Activated T-cell treated with anti-CD3 and anti-CD28 coated beads, Interleukin-2, amount 50 U/mL, for 4 hours (primary cell): Measurements from ENCODE around the gene ZNF101. TPM values are rescaled to one million over a fixed set of nuclear protein-coding genes. Genes with fewer than 3 reads are reported as not detected.
A peak's percentile ranks its signal among the peaks of the same experiment; 100 is the strongest.
"Not testable (repeated sequence)": the region's sequence is repeated elsewhere in the genome, so short reads cannot be mapped to it uniquely, and the experiment has no call there.

Source experiments
- ATAC-seq, 2 donors: fragments of 200-7000 bp; cut with Tn5 transposase; one replicate each; pipeline ENCODE4 v1.10.0; 2021
- DNase-seq: peaks from one replicate; pipeline ENCODE4 v3.0.0-alpha.2; 2020
- H3K27me3 Mint-ChIP-seq: one replicate; pipeline ENCODE4 v1.8.0; 2021; ENCODE audit warnings: low read depth, mixed read lengths
- H3K36me3 Mint-ChIP-seq: one replicate; pipeline ENCODE4 v1.8.0; 2022; ENCODE audit warnings: mixed read lengths; ENCODE audit not compliant: insufficient read depth
- H3K4me1 Mint-ChIP-seq: one replicate; pipeline ENCODE4 v1.8.0; 2021; ENCODE audit warnings: low read depth, mixed read lengths
- H3K4me3 Mint-ChIP-seq: one replicate; pipeline ENCODE4 v1.8.0; 2021; ENCODE audit warnings: mild to moderate bottlenecking, moderate library complexity, mixed read lengths
- H3K9me3 Mint-ChIP-seq: one replicate; pipeline ENCODE4 v1.8.0; 2021; ENCODE audit warnings: mixed read lengths
- total RNA-seq, 3 donors: library from RNA; stranded (reverse); gene quantifications; one replicate each; pipeline ENCODE4 v1.2.1, GENCODE V29; 2021

The ZNF101 gene
- total RNA-seq, 3 donors from 2014 or later, result 29.2 to 33.2 (median 29.4) TPM

GRCh38 chr19:19662344-19662743, 6.3 kb upstream of the ZNF101 start:
- DNase-seq, result no peak
- Mint-ChIP-seq H3K36me3 (peaks cover 18% of the 10 kb centered on the region), H3K4me1 (peaks cover 27% of the 10 kb centered on the region), H3K4me3 (peak overlapping the region; percentile 94), H3K27me3 (no peaks in the 10 kb centered on the region), H3K9me3 (no peaks in the 10 kb centered on the region)
- no peak for ATAC-seq

- H3K36me3 Mint-ChIP-seq, result peaks cover 15% of the 10 kb centered on the region
- no peaks in the 10 kb centered on the region for H3K27me3 Mint-ChIP-seq
- no peaks in the 10 kb centered on the region for H3K9me3 Mint-ChIP-seq
- DNase-seq (no peak), ATAC-seq (peak in 1 of 2 donors; percentile 5)
- H3K4me3 Mint-ChIP-seq, result peak overlapping the region; percentile 94
- peaks cover 27% of the 10 kb centered on the region for H3K4me1 Mint-ChIP-seq
Measured at GRCh38 chr19:19662871-19663255, 5.8 kb upstream of the ZNF101 start.

- H3K27me3 Mint-ChIP-seq, result no peaks in the 10 kb centered on the region
- peaks cover 10% of the 10 kb centered on the region for H3K36me3 Mint-ChIP-seq
- DNase-seq (peak; percentile 91), ATAC-seq (peak; percentile 81 to 82)
- H3K4me1 Mint-ChIP-seq, result peaks cover 34% of the 10 kb centered on the region
- H3K9me3 Mint-ChIP-seq, result no peaks in the 10 kb centered on the region
- peak within 1 kb of the TSS; percentile 94 for H3K4me3 Mint-ChIP-seq
Measured at GRCh38 chr19:19663256-19664120, 5.2 kb upstream of the ZNF101 start, which contains the start of gene ATP13A1. Gene ATP13A1, minus strand, starts transcription at chr19:19663676. Its CDS starts 10 bp downstream, at chr19:19663666.

GRCh38 chr19:19665420-19665948, 3.2 kb upstream of the ZNF101 start:
- not testable (repeated sequence) for ATAC-seq, H3K9me3 Mint-ChIP-seq, H3K36me3 Mint-ChIP-seq, DNase-seq, H3K27me3 Mint-ChIP-seq
- peaks cover 43% of the 10 kb centered on the region for H3K4me1 Mint-ChIP-seq
- H3K4me3 Mint-ChIP-seq, result peak overlapping the region; percentile 21

- peaks cover 30% of the 10 kb centered on the region for H3K4me1 Mint-ChIP-seq
- DNase-seq, result no peak
- H3K4me3 Mint-ChIP-seq, result peak overlapping the region; percentile 86
- no peak for ATAC-seq
- peaks cover 22% of the 10 kb centered on the region for H3K36me3 Mint-ChIP-seq
- H3K9me3 Mint-ChIP-seq, result no peaks in the 10 kb centered on the region
- H3K27me3 Mint-ChIP-seq, result no peaks in the 10 kb centered on the region
Measured at GRCh38 chr19:19670070-19670551, 1.5 kb downstream of the ZNF101 start.

- no peak for DNase-seq
- H3K36me3 Mint-ChIP-seq, result peaks cover 45% of the 10 kb centered on the region
- H3K4me1 Mint-ChIP-seq, result peaks cover 37% of the 10 kb centered on the region
- H3K27me3 Mint-ChIP-seq, result no peaks in the 10 kb centered on the region
- ATAC-seq, result no peak
- H3K9me3 Mint-ChIP-seq, result peaks cover 13% of the 10 kb centered on the region
- H3K4me3 Mint-ChIP-seq, result no peak overlapping the region
Measured at GRCh38 chr19:19672816-19673215, 4.2 kb downstream of the ZNF101 start.

- no peak overlapping the region for H3K4me3 Mint-ChIP-seq
- peaks cover 58% of the 10 kb centered on the region for H3K36me3 Mint-ChIP-seq
- H3K4me1 Mint-ChIP-seq, result peaks cover 30% of the 10 kb centered on the region
- ATAC-seq, result no peak
- H3K27me3 Mint-ChIP-seq, result no peaks in the 10 kb centered on the region
- no peak for DNase-seq
- peaks cover 17% of the 10 kb centered on the region for H3K9me3 Mint-ChIP-seq
Measured at GRCh38 chr19:19674315-19674714, 5.7 kb downstream of the ZNF101 start.

- DNase-seq (no peak), ATAC-seq (no peak)
- Mint-ChIP-seq H3K36me3 (peaks cover 63% of the 10 kb centered on the region), H3K27me3 (no peaks in the 10 kb centered on the region), H3K4me3 (no peak overlapping the region), H3K4me1 (peaks cover 14% of the 10 kb centered on the region), H3K9me3 (peaks cover 31% of the 10 kb centered on the region)
Measured at GRCh38 chr19:19677579-19677978, 8.9 kb downstream of the ZNF101 start.

- no peak for ATAC-seq
- no peak overlapping the region for H3K4me3 Mint-ChIP-seq
Measured at GRCh38 chr19:19679176-19680073, 10.8 kb downstream of the ZNF101 start.

GRCh38 chr19:19686119-19686518, 17.5 kb downstream of the ZNF101 start:
- Mint-ChIP-seq H3K36me3 (peaks cover 22% of the 10 kb centered on the region), H3K9me3 (peaks cover 24% of the 10 kb centered on the region)
- not testable (repeated sequence) for H3K4me3 Mint-ChIP-seq, H3K27me3 Mint-ChIP-seq, H3K4me1 Mint-ChIP-seq, DNase-seq, ATAC-seq

More at GRCh38 chr19:19679176-19680073, 10.8 kb downstream of the ZNF101 start:
- H3K9me3 Mint-ChIP-seq, result peaks cover 42% of the 10 kb centered on the region
- no peaks in the 10 kb centered on the region for H3K27me3 Mint-ChIP-seq
- no peak for DNase-seq
- peaks cover 13% of the 10 kb centered on the region for H3K4me1 Mint-ChIP-seq
- peaks cover 70% of the 10 kb centered on the region for H3K36me3 Mint-ChIP-seq

- no peaks in the 10 kb centered on the region for H3K4me1 Mint-ChIP-seq
- H3K9me3 Mint-ChIP-seq, result peaks cover 21% of the 10 kb centered on the region
- H3K27me3 Mint-ChIP-seq, result no peaks in the 10 kb centered on the region
- ATAC-seq (no peak), DNase-seq (no peak)
- H3K4me3 Mint-ChIP-seq, result no peak overlapping the region
- peaks cover 17% of the 10 kb centered on the region for H3K36me3 Mint-ChIP-seq
Measured at GRCh38 chr19:19686580-19686979, 17.9 kb downstream of the ZNF101 start.

- H3K27me3 Mint-ChIP-seq, result no peaks in the 10 kb centered on the region
- no peaks in the 10 kb centered on the region for H3K4me1 Mint-ChIP-seq
- peaks cover 21% of the 10 kb centered on the region for H3K9me3 Mint-ChIP-seq
- ATAC-seq (no peak), DNase-seq (no peak)
- no peak overlapping the region for H3K4me3 Mint-ChIP-seq
- H3K36me3 Mint-ChIP-seq, result peaks cover 17% of the 10 kb centered on the region
Measured at GRCh38 chr19:19687090-19687489, 18.5 kb downstream of the ZNF101 start.

- H3K4me1 Mint-ChIP-seq, DNase-seq, H3K27me3 Mint-ChIP-seq, ATAC-seq, H3K36me3 Mint-ChIP-seq, H3K4me3 Mint-ChIP-seq: not testable (repeated sequence)
- H3K9me3 Mint-ChIP-seq, result peaks cover 12% of the 10 kb centered on the region
Measured at GRCh38 chr19:19689023-19689422, 20.4 kb downstream of the ZNF101 start.

GRCh38 chr19:19691683-19692082, 23.0 kb downstream of the ZNF101 start:
- no peak overlapping the region for H3K4me3 Mint-ChIP-seq
- ATAC-seq, result no peak
- H3K27me3 Mint-ChIP-seq, result no peaks in the 10 kb centered on the region
- DNase-seq, result no peak
- peaks cover 4% of the 10 kb centered on the region for H3K9me3 Mint-ChIP-seq
- H3K4me1 Mint-ChIP-seq, result peaks cover 1% of the 10 kb centered on the region
- no peaks in the 10 kb centered on the region for H3K36me3 Mint-ChIP-seq
